Chondrocyte (in vitro differentiated cells): ENCODE data around the gene GREB1L. TPM values are rescaled to one million over a fixed set of nuclear protein-coding genes. Genes with fewer than 3 reads are reported as not detected.
A peak's percentile ranks its signal among the peaks of the same experiment; 100 is the strongest.

Experiments
- DNase-seq: peaks from one replicate; pipeline ENCODE4 v3.0.0; 2021; ENCODE audit warnings: mixed read lengths, low spot score
- H3K27ac Mint-ChIP-seq: one replicate; pipeline ENCODE4 v1.8.0; 2021; ENCODE audit warnings: mild to moderate bottlenecking, moderate library complexity, mixed read lengths; ENCODE audit not compliant: unreplicated experiment
- H3K27me3 Mint-ChIP-seq: 2 replicates; pipeline ENCODE4 v1.8.0; 2021; ENCODE audit warnings: low read depth, mixed read lengths
- H3K36me3 Mint-ChIP-seq: 2 replicates; pipeline ENCODE4 v1.8.0; 2021; ENCODE audit warnings: low read depth, mixed read lengths
- H3K4me1 Mint-ChIP-seq: 2 replicates; pipeline ENCODE4 v1.8.0; 2021; ENCODE audit warnings: low read depth, mild to moderate bottlenecking, mixed read lengths
- H3K4me3 Mint-ChIP-seq: one replicate; pipeline ENCODE4 v1.8.0; 2021; ENCODE audit warnings: mild to moderate bottlenecking, moderate library complexity, mixed read lengths; ENCODE audit not compliant: unreplicated experiment
- H3K9me3 Mint-ChIP-seq: 2 replicates; pipeline ENCODE4 v1.8.0; 2021; ENCODE audit warnings: low read depth, mixed read lengths
- total RNA-seq: library from RNA; stranded (reverse); gene quantifications from 3 replicates; pipeline ENCODE4 v1.2.1, GENCODE V29; 2021
- TF ChIP-seq, protein P1 (sequence below): fragments of 200-600 bp; sonication (generic); IDR thresholded peaks from 2 replicates; pipeline ENCODE4 v1.5.0; 2021; ENCODE audit warnings: antibody characterized with exemption, mild to moderate bottlenecking, moderate library complexity

GREB1L gene
- total RNA-seq, 1 donor from 2014 or later = 2.4 TPM

DNA sequence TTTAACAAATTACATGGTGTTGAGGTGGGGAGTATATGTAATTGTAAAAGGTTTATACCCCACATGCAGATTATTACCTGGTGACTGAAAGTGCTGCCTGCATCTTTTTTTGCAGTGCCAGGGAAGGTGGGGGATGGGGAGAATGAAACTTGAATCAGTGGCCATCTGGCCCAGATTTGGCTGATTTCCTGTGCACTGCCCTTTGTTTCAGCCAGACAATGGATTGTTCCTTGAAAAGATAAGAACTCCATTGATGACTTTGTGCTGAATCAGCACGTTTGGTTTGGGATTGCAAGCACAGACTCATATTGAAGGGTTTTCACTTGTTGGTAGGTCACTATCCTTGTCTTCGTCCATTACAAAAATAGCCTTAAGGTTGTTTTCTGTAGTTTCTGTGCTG, 20.9 kb downstream of the GREB1L start:
- peaks cover 64% of the 10 kb centered on the region for H3K4me1 Mint-ChIP-seq
- no peak for DNase-seq
- H3K27ac Mint-ChIP-seq = peak overlapping the region; percentile 83
- H3K9me3 Mint-ChIP-seq = no peaks in the 10 kb centered on the region
- H3K4me3 Mint-ChIP-seq = no peak overlapping the region
- TF ChIP-seq, protein P1, sequence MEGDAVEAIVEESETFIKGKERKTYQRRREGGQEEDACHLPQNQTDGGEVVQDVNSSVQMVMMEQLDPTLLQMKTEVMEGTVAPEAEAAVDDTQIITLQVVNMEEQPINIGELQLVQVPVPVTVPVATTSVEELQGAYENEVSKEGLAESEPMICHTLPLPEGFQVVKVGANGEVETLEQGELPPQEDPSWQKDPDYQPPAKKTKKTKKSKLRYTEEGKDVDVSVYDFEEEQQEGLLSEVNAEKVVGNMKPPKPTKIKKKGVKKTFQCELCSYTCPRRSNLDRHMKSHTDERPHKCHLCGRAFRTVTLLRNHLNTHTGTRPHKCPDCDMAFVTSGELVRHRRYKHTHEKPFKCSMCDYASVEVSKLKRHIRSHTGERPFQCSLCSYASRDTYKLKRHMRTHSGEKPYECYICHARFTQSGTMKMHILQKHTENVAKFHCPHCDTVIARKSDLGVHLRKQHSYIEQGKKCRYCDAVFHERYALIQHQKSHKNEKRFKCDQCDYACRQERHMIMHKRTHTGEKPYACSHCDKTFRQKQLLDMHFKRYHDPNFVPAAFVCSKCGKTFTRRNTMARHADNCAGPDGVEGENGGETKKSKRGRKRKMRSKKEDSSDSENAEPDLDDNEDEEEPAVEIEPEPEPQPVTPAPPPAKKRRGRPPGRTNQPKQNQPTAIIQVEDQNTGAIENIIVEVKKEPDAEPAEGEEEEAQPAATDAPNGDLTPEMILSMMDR = no peak
- no peaks in the 10 kb centered on the region for H3K36me3 Mint-ChIP-seq
- H3K27me3 Mint-ChIP-seq = no peaks in the 10 kb centered on the region

DNA sequence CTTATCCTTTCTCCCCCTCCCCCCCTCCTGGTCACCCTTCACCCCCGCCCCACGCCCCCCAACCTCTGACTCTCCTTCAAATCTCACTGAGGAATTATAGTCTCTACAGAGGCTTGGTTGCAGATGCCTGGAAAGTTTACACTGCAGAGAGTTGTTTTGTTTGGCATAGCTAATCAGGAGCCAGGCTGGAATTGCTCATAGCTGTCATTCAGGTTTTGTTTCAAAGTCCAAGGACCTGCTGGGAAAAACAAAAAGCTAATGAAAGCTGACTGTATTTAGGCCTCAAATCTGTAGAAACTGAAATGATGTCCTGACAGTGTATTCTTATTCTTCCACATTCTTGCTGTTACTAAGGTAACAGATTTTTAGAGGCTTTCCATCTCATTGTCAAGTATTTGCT, 22.6 kb downstream of the GREB1L start:
- H3K9me3 Mint-ChIP-seq = no peaks in the 10 kb centered on the region
- H3K36me3 Mint-ChIP-seq = no peaks in the 10 kb centered on the region
- DNase-seq = no peak
- TF ChIP-seq, protein P1 = no peak
- peak overlapping the region; percentile 75 for H3K27ac Mint-ChIP-seq
- no peak overlapping the region for H3K4me3 Mint-ChIP-seq
- peaks cover 51% of the 10 kb centered on the region for H3K4me1 Mint-ChIP-seq
- no peaks in the 10 kb centered on the region for H3K27me3 Mint-ChIP-seq

- no peaks in the 10 kb centered on the region for H3K9me3 Mint-ChIP-seq
- H3K36me3 Mint-ChIP-seq = no peaks in the 10 kb centered on the region
- H3K4me1 Mint-ChIP-seq = peaks cover 59% of the 10 kb centered on the region
- TF ChIP-seq, protein P1 = no peak
- H3K4me3 Mint-ChIP-seq = no peak overlapping the region
- H3K27me3 Mint-ChIP-seq = no peaks in the 10 kb centered on the region
- no peak overlapping the region for H3K27ac Mint-ChIP-seq
- DNase-seq = no peak
Observed at GRCh38 chr18:21265971-21266673, 24.1 kb downstream of the GREB1L start.

- H3K27ac Mint-ChIP-seq = no peak overlapping the region
Observed at GRCh38 chr18:21267400-21267799, 25.4 kb downstream of the GREB1L start.

DNA sequence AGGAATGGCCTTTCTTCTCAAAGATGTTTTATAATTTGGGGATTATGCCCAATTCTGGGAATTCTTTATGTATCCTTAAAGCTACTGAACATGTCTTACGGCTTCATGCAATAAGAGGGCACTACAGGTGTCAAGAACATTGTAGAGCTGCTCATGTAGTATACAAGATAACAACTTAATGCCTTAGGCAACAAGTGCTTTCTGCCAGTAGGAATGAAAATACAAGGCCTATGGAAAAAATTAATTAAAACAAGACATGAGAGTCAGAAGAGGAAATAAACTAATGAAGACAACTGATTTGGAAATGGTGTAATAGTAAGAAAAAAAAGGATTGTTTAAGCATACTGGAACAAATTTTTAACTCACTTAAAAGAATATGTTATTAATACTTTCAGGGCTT, 27.3 kb downstream of the GREB1L start:
- Mint-ChIP-seq H3K27ac (no peak overlapping the region), H3K36me3 (no peaks in the 10 kb centered on the region), H3K4me3 (no peak overlapping the region), H3K9me3 (no peaks in the 10 kb centered on the region), H3K27me3 (no peaks in the 10 kb centered on the region), H3K4me1 (peaks cover 37% of the 10 kb centered on the region)
- TF ChIP-seq, protein P1 = no peak
- no peak for DNase-seq

More at GRCh38 chr18:21267400-21267799, 25.4 kb downstream of the GREB1L start:
- H3K27me3 Mint-ChIP-seq = no peaks in the 10 kb centered on the region
- H3K9me3 Mint-ChIP-seq = no peaks in the 10 kb centered on the region
- H3K4me3 Mint-ChIP-seq = no peak overlapping the region
- H3K36me3 Mint-ChIP-seq = no peaks in the 10 kb centered on the region
- TF ChIP-seq, protein P1 = no peak
- DNase-seq = no peak
- H3K4me1 Mint-ChIP-seq = peaks cover 56% of the 10 kb centered on the region
